Measurements from ENCODE around the gene SPSB2. TPM values are rescaled to one million over a fixed set of nuclear protein-coding genes. Genes with fewer than 3 reads are reported as not detected.
"Not testable (repeated sequence)": the region's sequence is repeated elsewhere in the genome, so short reads cannot be mapped to it uniquely, and the experiment has no call there.

SPSB2 gene
- total and polyA plus RNA-seq, 2 experiments from 2014 or later = 8.2 to 13.1 TPM

GRCh38 chr12:6894321-6894720, 21.2 kb upstream of the SPSB2 start:
- H3K36me3 Mint-ChIP-seq (ENCODE audit: low read depth) = no peaks in the 10 kb centered on the region
- no peak for ATAC-seq
- H4K20me1 ChIP-seq (replicated peaks; ENCODE audit: insufficient read depth) = no peaks in the 10 kb centered on the region
- no peaks in the 10 kb centered on the region; the same call in 1 of the 3 replicates for H3K9me3 Mint-ChIP-seq
- H3K27ac ChIP-seq (ENCODE audit: low read depth) = no peak overlapping the region
- H2AFZ ChIP-seq = no peak overlapping the region
- H3K4me3 Mint-ChIP-seq = no peak overlapping the region
- H3K9me2 ChIP-seq (ENCODE audit: insufficient read depth) = no peaks in the 10 kb centered on the region
- no peak overlapping the region for H3K27ac Mint-ChIP-seq
- H3K79me2 ChIP-seq (replicated peaks; ENCODE audit: insufficient read depth) = no peaks in the 10 kb centered on the region
- no peak overlapping the region for H3K4me2 ChIP-seq
- 0 out of 2 replicates have a peak, but pooled peaks cover 6% of the 10 kb centered on the region for H3K4me1 ChIP-seq (ENCODE audit: insufficient read depth)
- H3K36me3 ChIP-seq (ENCODE audit: insufficient read depth) = no peaks in the 10 kb centered on the region
- TF ChIP-seq EZH2phosphoT487 (IDR thresholded peaks at IDR 0.05; ENCODE audit: unreplicated experiment) (no peak), ZNF462 (CRISPR knock-in tag; IDR thresholded peaks at IDR 0.05) (no peak), STAT1 (IDR thresholded peaks at IDR 0.05; ENCODE audit: unreplicated experiment) (no peak), ETS1 (IDR thresholded peaks at IDR 0.05) (no peak), CTCF (conservative IDR thresholded peaks at IDR 0.05; ENCODE audit: low read depth in 2 of 2) (no peak), POLR2AphosphoS5 (IDR thresholded peaks at IDR 0.05; ENCODE audit: low read depth) (no peak), REST (IDR thresholded peaks at IDR 0.05; ENCODE audit: unreplicated experiment) (no peak)
- H3K4me1 Mint-ChIP-seq = peaks cover 9% of the 10 kb centered on the region; the same call in 2 of the 3 replicates
- no peaks in the 10 kb centered on the region for H3K27me3 ChIP-seq (ENCODE audit: insufficient read depth)
- peaks cover 18% of the 10 kb centered on the region for H3K27me3 Mint-ChIP-seq (ENCODE audit: insufficient read depth, low read depth, poor library complexity)
- H3K4me3 ChIP-seq = no peak overlapping the region
- DNase-seq (ENCODE audit: low spot score) = no peak
- H3F3A ChIP-seq (replicated peaks; ENCODE audit: low read depth) = peaks cover 16% of the 10 kb centered on the region

- Mint-ChIP-seq H3K27me3 (ENCODE audit: insufficient read depth, low read depth, poor library complexity) (peaks cover 21% of the 10 kb centered on the region), H3K4me1 (peaks cover 14% of the 10 kb centered on the region), H3K4me3 (0 out of 3 replicates have a peak overlapping the region, but pooled peaks have one; percentile 23)
- H3K27ac ChIP-seq (ENCODE audit: low read depth); DNase-seq (ENCODE audit: low spot score); H3K9me3 Mint-ChIP-seq; ATAC-seq; H3K27me3 ChIP-seq (ENCODE audit: insufficient read depth); H2AFZ ChIP-seq; H3K79me2 ChIP-seq (replicated peaks; ENCODE audit: insufficient read depth); H4K20me1 ChIP-seq (replicated peaks; ENCODE audit: insufficient read depth); H3K4me3 ChIP-seq; H3K4me2 ChIP-seq; H3K36me3 Mint-ChIP-seq (ENCODE audit: low read depth); H3K9me2 ChIP-seq (ENCODE audit: insufficient read depth); H3K27ac Mint-ChIP-seq; H3K36me3 ChIP-seq (ENCODE audit: insufficient read depth): not testable (repeated sequence)
- Histone ChIP-seq H3K4me1 (ENCODE audit: insufficient read depth) (peaks cover 15% of the 10 kb centered on the region), H3F3A (replicated peaks; ENCODE audit: low read depth) (peaks cover 26% of the 10 kb centered on the region)
These were observed 19.6 kb upstream of the SPSB2 start for GRCh38 chr12:6892683-6893082.

Data from GM23338 (cell line).